Suprapubic skin (tissue), 4 donors: ENCODE results near the gene TFAP2B. TPM values are rescaled to one million over a fixed set of nuclear protein-coding genes. Genes with fewer than 3 reads are reported as not detected.

Experiments used
- DNase-seq, 2 donors: peaks; one replicate each; pipeline ENCODE4 v3.0.0-alpha.2; 2019; ENCODE audit warnings: low spot score in 2 of 2
- H3K27ac ChIP-seq: fragments of 200-600 bp; sonication (generic); one replicate; pipeline ENCODE4 v1.5.1; 2019
- H3K27me3 ChIP-seq: fragments of 200-600 bp; sonication (generic); one replicate; pipeline ENCODE4 v1.5.1; 2019
- H3K36me3 ChIP-seq: fragments of 200-600 bp; sonication (generic); one replicate; pipeline ENCODE4 v1.5.1; 2019
- H3K4me1 ChIP-seq: fragments of 200-600 bp; sonication (generic); one replicate; pipeline ENCODE4 v1.5.1; 2019
- H3K4me3 ChIP-seq: fragments of 200-600 bp; sonication (generic); one replicate; pipeline ENCODE4 v1.5.1; 2019; ENCODE audit warnings: mild to moderate bottlenecking
- H3K9me3 ChIP-seq: fragments of 200-600 bp; sonication (generic); one replicate; pipeline ENCODE4 v1.5.1; 2019
- EP300 ChIP-seq: sonication (generic); formaldehyde crosslinking; IDR thresholded peaks from one replicate; pipeline ENCODE4 v1.6.1; 2017; ENCODE audit warnings: antibody characterized with exemption
- POLR2A ChIP-seq, 2 donors: fragments of 450-650 bp; IDR thresholded peaks; one replicate each; pipeline ENCODE4 v1.6.1; 2017; ENCODE audit warnings: antibody characterized with exemption in 2 of 2, mild to moderate bottlenecking in 2 of 2, moderate library complexity in 2 of 2
- POLR2AphosphoS5 ChIP-seq, 3 donors: sonication (generic); formaldehyde crosslinking; IDR thresholded peaks; one replicate each; pipeline ENCODE4 v1.6.1; 2017; ENCODE audit warnings: antibody characterized with exemption in 3 of 3
- WGBS: methylation state at CpG from one replicate; pipeline ENCODE4 v1.1.5; 2018; 5-methylcytosine and 5-hydroxymethylcytosine counted together
- total RNA-seq, 4 donors: library from RNA; depleted of rRNA; stranded (reverse); fragments of >200 nt; gene quantifications; one replicate each; pipeline ENCODE4 v1.1.0, GENCODE V29; 2016
- TF ChIP-seq, protein P1 (sequence below), 2 donors: fragments of 200-600 bp in 1 of 2; fragments of 450-650 bp in 1 of 2; sonication (generic) in 1 of 2; IDR thresholded peaks; one replicate each; pipeline ENCODE4 v1.5.1; 2016 to 2019; ENCODE audit warnings: antibody characterized with exemption in 2 of 2, mild to moderate bottlenecking in 1 of 2, moderate library complexity in 1 of 2

TFAP2B gene
- total RNA-seq, 4 donors from 2014 or later, result 4.3 to 9.0 (median 8.2) TPM

- WGBS, result 5% methylated on average over 3 of the region's 3 CpGs
- no peak overlapping the region for H3K27ac ChIP-seq
- H3K27me3 ChIP-seq, result peaks cover 44% of the 10 kb centered on the region
- no peaks in the 10 kb centered on the region for H3K36me3 ChIP-seq
- no peaks in the 10 kb centered on the region for H3K9me3 ChIP-seq
- peaks cover 31% of the 10 kb centered on the region for H3K4me1 ChIP-seq
- no peak for DNase-seq
- H3K4me3 ChIP-seq, result no peak overlapping the region
- TF ChIP-seq EP300 (no peak), POLR2AphosphoS5 (IDR thresholded peaks at IDR 0.05) (no peak)
These were observed 11.3 kb downstream of the TFAP2B start for GRCh38 chr6:50829898-50830444.

DNA sequence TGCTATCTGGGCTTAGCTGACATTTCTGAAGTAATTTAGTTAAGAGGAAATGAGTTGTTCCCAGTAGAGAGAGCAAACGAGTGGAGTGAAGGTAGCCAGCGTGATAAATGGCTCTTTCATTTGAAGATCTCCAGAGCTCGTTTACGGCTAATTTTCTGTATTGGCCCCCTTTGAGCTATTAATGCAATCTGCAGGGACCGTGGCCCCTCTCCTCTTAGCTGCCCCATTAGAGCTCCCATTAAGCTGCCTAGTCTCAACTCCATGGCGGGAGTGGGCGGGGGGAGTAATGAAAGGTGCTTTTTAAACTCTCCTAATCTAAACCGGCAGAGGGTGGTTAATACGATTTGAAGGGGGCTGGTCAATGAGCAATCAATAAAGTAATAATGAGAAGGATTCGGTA lies 12.5 kb downstream of the TFAP2B start:
- no peak for TF ChIP-seq POLR2A (IDR thresholded peaks at IDR 0.05)
- TF ChIP-seq, protein P1, sequence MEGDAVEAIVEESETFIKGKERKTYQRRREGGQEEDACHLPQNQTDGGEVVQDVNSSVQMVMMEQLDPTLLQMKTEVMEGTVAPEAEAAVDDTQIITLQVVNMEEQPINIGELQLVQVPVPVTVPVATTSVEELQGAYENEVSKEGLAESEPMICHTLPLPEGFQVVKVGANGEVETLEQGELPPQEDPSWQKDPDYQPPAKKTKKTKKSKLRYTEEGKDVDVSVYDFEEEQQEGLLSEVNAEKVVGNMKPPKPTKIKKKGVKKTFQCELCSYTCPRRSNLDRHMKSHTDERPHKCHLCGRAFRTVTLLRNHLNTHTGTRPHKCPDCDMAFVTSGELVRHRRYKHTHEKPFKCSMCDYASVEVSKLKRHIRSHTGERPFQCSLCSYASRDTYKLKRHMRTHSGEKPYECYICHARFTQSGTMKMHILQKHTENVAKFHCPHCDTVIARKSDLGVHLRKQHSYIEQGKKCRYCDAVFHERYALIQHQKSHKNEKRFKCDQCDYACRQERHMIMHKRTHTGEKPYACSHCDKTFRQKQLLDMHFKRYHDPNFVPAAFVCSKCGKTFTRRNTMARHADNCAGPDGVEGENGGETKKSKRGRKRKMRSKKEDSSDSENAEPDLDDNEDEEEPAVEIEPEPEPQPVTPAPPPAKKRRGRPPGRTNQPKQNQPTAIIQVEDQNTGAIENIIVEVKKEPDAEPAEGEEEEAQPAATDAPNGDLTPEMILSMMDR (IDR thresholded peaks at IDR 0.05), result no peak
- TF ChIP-seq POLR2AphosphoS5 (IDR thresholded peaks at IDR 0.05), result no peak
- no peak for TF ChIP-seq EP300
- Histone ChIP-seq H3K4me3 (no peak overlapping the region), H3K4me1 (peaks cover 22% of the 10 kb centered on the region), H3K9me3 (no peaks in the 10 kb centered on the region), H3K27me3 (peaks cover 42% of the 10 kb centered on the region), H3K36me3 (no peaks in the 10 kb centered on the region), H3K27ac (no peak overlapping the region)
- no peak for DNase-seq
- WGBS, result 52% methylated on average over 10 of the region's 10 CpGs

DNA sequence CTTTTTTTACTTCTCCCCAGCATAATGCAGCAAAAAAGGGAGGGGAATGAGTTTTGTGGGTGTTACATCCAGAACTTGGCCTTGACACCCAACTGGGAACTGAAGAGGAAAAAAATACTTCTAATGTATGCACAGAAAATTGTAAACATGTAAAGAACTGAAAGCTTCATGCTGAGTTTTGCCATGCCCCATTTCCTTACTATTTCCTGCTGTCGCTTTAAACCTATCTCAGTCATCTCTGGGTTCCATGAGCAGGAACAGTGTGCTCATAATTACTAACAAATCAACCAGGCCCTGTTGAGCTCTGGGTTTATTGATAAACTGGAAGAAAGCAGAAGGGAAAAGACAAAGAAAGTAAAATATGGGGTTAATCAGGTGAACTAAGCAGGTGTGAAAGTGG lies 14.2 kb downstream of the TFAP2B start:
- no peaks in the 10 kb centered on the region for H3K36me3 ChIP-seq
- DNase-seq, result no peak
- H3K27me3 ChIP-seq, result peaks cover 37% of the 10 kb centered on the region
- TF ChIP-seq POLR2A (IDR thresholded peaks at IDR 0.05), result no peak
- no peak for TF ChIP-seq EP300
- TF ChIP-seq, protein P1 (IDR thresholded peaks at IDR 0.05), result no peak
- no peak for TF ChIP-seq POLR2AphosphoS5 (IDR thresholded peaks at IDR 0.05)
- whole genome bisulfite sequencing, result 67% methylated on average over 1 of the region's 1 CpG
- H3K27ac ChIP-seq, result no peak overlapping the region
- H3K4me3 ChIP-seq, result no peak overlapping the region
- no peaks in the 10 kb centered on the region for H3K9me3 ChIP-seq
- peaks cover 18% of the 10 kb centered on the region for H3K4me1 ChIP-seq

GRCh38 chr6:50834929-50835410 lies 16.3 kb downstream of the TFAP2B start:
- H3K36me3 ChIP-seq, result no peaks in the 10 kb centered on the region
- no peak overlapping the region for H3K4me3 ChIP-seq
- no peak for DNase-seq
- peaks cover 20% of the 10 kb centered on the region for H3K4me1 ChIP-seq
- TF ChIP-seq EP300 (no peak), POLR2A (IDR thresholded peaks at IDR 0.05) (no peak), POLR2AphosphoS5 (IDR thresholded peaks at IDR 0.05) (no peak)
- TF ChIP-seq, protein P1 (IDR thresholded peaks at IDR 0.05), result no peak
- 76% methylated on average over 5 of the region's 5 CpGs for WGBS
- no peaks in the 10 kb centered on the region for H3K9me3 ChIP-seq
- H3K27me3 ChIP-seq, result peaks cover 42% of the 10 kb centered on the region
- H3K27ac ChIP-seq, result no peak overlapping the region

GRCh38 chr6:50836231-50836630 lies 17.6 kb downstream of the TFAP2B start:
- no peak overlapping the region for H3K27ac ChIP-seq
- H3K36me3 ChIP-seq, result no peaks in the 10 kb centered on the region
- TF ChIP-seq POLR2AphosphoS5 (IDR thresholded peaks at IDR 0.05) (no peak), POLR2A (IDR thresholded peaks at IDR 0.05) (no peak), EP300 (no peak)
- TF ChIP-seq, protein P1 (IDR thresholded peaks at IDR 0.05), result no peak
- H3K9me3 ChIP-seq, result no peaks in the 10 kb centered on the region
- WGBS, result 58% methylated on average over 22 of the region's 22 CpGs
- peaks cover 25% of the 10 kb centered on the region for H3K4me1 ChIP-seq
- H3K4me3 ChIP-seq, result no peak overlapping the region
- peaks cover 50% of the 10 kb centered on the region for H3K27me3 ChIP-seq
- DNase-seq, result no peak
